DMS79 treated with DMSO at 0.1 percent for 48 hours (cell line): ENCODE results near the gene TST.
"Not testable (repeated sequence)": the region's sequence is repeated elsewhere in the genome, so short reads cannot be mapped to it uniquely, and the experiment has no call there.

ENCODE experiments used
- DNase-seq: peaks from one replicate; lab custom pipeline; 2025; lab: John Stamatoyannopoulos, UW

TST gene

DNA sequence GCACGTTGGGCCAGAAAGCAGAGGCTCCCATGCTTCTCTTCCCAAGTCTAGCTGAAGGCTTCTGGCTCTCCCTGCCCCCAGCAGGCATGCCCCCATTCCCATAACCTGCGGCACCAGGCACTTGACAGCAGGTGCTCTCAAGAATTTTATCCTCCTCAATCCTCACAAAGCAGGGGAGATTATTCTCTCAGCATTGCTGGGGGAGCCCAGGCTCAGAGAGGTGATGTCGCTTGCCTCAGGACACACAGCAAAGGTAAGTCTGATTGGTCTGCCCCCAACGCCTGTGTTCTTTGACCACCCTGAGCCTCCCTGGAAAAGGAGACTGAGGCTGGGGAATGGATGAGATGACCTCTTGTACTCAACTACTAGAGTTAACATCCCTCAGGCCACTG is 4.8 kb downstream of the TST start:
- no peak for DNase-seq

DNA sequence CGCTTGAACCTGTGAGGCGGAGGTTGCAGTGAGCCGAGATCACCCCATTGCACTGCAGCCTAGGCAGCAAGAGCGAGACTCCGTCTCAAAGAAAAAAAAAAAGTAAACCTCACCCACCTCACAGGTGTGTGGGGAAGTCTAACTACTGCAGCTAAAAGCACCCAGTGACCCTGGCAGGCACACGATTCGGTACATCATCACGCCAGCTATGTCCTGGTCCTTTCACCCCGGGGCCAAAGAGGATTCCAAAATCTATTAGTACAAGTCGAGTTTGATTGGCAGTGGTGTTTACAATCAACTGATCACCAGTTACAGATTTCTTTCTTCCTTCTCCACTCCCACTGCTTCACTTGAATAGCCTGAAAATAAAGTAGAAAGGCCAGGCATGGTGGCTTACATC is 6.3 kb downstream of the TST start:
- DNase-seq, result no peak

DNA sequence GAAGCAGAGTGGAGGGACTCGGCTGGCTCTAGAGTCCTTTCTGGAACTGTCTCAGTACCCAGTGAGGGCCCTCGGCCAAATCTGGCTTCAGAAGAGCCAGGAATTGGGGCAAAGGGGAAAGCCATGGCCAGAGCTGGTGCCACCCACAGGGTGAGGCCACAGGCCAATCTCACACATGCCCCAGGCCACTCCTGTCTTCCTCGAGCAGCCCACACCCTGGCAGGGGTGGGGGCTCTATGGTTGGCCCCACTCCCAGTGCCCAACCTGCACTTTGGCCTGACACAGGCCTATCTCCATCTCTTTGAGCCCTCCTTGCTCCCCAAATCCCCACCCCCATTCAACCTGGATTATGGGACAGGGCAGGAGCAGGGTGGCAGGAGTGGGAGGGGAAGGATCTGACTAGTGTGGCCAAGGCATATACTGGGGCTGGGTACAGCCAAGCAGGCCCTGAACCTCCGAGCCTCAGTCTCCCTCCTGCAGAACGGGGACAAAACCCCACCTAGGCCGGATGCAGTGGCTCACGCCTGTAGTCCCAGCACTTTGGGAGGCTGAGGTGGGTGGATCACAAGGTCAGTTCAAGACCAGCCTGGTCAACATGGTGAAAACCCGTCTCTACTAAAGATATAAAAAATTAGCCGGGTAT is 6.9 kb downstream of the TST start:
- DNase-seq, result no peak

DNA sequence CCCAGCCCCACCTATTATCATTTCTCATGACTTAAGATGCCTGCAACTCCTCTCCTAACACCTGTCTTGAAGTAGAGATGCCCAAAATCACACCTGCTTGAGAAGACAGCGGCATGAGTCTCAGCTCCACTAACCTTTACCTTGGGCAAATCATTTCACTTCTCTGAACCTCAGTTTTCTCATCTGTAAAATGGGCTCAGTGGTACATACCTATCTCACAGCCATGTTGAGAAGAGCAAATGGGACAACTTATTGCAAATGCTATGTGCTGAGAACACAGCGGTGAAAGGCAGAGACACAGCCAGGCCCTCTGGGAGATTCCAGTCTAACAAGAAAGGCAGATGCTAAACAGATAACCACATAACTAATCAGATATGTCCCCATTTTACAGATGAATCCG is 7.8 kb downstream of the TST start:
- no peak for DNase-seq

DNA sequence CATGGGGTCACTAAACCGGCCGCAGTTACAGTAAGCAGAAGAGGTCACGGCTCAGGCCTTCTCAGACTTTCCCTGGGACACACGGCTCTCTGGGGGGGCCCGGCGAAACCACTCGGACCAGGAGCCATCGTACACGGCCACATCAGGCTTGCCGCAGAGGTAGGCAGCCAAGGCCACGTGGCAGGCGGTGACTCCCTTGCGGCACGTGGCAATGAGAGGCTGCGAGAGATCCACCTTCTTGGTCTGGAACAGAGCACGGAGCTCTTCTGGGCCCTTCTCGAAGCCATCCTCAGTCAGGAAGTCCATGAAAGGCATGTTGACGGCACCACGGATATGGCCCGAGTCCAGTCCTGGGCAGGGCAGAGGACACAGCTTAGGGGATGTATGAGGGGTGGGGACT is 8.3 kb downstream of the TST start:
- no peak for DNase-seq

DNA sequence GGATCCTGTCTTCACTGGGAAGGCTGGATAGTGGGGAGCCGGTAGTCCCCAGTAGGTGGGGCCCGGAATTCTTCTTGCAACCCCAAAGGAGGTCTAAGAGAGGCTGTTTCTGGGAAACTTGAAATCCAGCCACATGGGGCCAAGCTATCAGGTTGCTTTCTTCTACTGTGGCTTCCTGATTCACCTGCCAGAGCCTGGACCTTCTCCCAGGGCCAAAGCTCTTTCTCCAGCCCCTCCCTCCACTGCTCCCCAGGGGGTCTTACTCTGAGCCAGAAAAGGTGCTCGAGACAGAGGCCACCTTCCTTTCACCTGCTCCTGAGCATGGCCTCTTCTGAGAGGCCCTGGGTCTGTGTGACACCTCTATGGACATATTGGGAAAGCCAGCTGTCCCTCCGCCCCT is 9.1 kb downstream of the TST start:
- DNase-seq, result no peak

DNA sequence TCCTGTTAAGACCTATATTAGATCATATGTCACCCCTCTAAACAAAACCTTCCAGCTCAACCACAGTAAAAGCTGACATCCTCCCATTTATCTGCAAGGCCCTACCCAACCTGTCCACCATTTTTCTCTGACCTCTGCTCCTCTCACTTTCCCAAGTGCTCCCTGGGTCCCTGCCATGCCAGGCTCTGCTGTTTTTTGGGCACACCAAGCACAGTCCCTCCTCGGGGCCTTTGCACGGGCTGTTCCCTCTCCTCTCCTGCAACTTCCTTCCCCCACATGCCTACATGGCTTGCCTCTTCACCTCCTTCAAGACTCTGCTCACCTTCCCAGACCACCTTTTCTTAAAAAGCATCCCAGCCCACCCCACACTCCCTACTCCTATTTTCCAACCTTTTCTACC is 9.8 kb downstream of the TST start:
- no peak for DNase-seq

DNA sequence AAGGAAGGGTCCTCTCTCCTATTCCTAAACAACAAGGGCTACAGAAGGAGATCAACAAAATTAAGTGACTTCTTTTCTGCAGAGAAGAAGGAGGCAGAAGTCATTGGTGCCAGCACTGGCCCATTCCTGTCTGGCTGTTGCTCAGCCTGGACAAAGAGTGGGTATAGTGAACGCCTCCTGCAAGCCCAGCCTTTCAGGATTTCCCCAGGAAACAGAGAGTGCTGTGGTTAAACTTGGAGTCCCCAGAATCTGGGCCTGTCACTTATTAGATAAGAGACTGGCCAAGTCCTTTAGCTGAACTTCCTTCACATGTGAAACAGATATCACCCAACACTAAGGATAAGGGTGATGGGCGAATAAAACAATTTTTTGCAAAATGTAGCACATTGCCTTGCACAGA is 10.9 kb downstream of the TST start:
- no peak for DNase-seq

DNA sequence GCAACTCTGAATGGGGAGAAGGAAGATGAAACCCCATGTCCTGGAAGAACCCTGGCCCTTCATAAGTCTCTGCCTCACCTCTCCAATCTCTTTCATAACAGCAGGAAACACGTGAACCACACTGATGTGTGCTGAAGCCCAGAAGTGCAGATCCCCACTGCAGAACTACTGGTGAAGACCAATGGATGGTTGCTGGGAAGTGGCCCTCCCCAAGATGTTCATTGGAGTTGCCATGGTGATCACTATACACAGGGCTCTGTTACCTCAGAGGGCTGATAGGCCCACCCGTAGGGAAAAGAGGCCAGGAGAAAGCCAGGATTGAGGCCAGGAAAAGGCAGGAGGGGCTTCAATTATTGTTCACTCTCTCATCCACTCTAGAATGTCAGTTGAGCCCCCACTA is 11.6 kb downstream of the TST start:
- DNase-seq, result no peak

DNA sequence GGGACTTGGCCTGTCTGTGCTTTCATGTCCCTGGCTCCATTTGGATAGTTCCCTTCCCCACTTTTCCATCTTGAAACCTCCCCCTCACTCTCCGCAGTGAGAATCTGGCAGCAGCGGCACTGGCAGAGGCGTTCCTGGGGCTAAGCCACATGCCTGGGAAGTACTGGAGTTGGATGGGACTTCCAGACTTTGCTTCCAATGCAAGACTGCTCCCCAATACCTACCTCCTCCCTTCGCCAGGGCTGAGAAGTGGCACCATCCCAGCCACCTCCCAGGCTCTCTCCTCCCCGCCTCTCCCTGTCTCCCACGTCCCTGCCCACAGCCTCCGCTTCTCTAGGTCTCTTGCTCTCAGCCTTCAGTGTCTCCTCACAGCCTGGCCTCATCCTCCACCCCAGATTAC is 16.6 kb downstream of the TST start:
- no peak for DNase-seq

DNA sequence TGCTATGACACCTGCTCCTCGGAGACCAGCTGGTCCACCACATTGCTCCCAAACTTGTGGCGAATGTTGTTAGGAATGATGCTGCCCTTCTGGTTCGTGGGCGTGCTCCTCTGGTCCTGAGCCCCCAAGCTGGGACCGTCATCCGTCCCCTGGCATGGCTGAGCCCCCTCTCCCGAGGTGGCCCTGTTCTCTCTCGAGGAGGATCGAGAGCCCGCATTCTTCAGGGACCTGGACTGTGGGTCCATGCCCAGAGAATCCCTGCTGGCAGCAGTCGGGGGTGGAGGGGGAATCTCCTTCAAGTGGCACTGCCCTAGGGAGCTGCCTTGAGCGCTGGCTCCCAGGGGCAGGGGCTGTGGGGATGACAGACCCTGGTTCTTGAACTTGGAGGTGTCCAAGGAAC is 17.4 kb downstream of the TST start:
- DNase-seq, result no peak

DNA sequence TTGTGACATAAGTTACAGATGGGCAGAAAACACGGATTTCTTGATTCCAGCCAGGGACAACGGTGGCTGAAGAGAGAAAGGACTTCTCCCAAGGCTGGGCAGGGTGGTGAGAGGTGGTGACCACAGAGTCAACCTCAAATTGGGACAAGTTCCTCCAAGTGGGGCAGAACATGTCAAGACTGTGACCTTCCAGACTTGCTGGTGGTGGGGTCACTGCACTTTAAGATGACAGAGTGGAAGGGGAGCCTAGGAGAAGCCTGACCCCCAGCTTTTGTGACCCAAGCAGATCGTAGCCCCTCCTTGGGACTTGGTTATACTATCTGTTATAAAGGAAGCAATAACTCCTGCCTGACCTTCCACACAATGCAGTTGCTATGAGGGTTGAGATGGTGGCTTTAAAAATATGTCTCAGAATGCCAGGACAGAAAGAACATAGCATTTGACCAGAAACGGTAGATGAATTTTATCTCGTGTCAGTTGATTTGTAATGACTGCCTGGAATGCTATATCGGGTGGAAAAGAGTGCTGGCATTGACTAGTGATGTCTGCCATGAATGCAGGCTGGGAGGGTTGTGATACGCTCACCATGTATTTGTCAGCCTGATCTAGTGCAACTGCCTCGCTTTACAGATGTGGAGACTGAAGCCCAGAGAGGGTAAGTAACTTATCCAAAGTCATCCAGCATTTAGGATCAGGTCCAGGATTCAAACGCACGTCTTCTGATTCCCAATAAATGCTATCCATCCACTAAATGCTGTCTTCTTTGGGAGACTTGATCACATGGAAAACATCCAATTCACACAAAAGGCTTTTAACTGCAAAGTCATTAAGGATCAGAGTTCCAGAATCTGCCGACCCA is 18.3 kb downstream of the TST start:
- DNase-seq, result no peak

DNA sequence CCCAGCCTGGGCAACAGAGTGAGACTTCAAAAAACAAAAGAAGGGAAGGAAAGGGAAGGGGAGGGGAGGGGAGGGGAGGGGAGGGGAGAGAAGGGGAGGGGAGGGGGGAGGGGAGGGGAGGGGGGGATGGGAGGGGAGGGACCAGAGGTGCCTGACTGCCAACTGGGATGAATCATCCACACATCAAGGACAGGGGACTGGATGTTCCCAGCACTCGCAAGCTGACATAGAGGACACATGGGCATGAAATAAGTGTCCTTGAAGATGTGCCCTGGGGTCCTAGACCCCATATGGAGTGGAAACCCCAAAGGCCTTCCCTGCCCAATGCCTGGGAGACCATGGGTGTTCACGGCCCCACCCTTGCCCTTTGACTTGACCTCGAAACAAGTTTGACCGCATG is 19.8 kb downstream of the TST start:
- DNase-seq, result no peak

DNA sequence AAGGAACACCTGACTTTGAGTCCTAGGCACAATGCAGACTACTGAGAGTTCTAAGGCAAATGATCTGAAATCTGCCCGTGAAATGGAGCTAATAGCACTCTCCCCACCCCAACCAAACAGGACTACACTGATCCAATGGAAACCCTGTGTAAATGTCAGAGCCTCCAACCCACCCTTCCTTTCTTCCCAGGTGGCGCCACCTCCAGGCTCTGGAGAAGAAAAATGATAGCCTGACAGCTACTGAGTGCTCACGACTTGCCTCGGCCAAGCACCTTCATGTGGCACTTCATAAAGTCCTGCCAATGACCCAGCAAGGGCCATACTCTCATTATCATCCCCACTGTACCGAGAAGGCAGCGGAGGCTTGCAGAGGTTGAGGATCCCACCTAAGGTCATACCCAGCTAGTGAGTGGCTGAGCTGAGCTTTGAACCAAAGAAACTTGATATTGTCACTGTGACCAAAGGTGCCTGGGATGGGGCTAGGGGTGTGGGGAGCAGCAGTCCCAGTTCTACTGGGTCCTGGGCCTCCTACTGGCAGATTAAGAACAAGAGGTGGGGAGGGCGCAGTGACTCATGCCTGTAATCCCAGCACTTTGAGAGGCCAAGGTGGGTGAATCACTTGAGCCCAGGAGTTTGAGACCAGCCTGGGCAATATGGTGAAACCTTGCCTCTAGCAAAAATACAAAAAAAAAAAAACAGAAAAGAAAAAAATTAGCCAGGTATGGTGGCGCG is 20.5 kb downstream of the TST start:
- DNase-seq, result no peak

DNA sequence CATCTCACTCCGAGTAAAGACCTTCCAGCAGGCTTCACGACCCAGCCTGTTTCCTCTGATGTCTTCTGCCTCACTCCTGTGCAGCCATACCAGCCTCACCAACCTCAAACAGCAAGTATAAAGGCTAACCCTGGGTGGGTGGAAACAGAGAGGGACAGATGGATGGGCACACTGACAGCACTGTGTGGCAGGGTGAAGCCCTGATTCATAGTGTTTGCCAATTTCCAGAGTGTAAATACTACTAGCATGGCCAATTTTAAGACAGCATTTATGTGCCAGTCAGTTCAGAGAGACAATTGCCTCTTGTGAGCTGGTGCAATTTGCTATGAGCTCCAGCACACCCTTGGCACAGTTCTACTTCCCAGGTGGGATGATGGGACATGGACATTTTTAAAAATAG is 21.5 kb downstream of the TST start:
- no peak for DNase-seq

DNA sequence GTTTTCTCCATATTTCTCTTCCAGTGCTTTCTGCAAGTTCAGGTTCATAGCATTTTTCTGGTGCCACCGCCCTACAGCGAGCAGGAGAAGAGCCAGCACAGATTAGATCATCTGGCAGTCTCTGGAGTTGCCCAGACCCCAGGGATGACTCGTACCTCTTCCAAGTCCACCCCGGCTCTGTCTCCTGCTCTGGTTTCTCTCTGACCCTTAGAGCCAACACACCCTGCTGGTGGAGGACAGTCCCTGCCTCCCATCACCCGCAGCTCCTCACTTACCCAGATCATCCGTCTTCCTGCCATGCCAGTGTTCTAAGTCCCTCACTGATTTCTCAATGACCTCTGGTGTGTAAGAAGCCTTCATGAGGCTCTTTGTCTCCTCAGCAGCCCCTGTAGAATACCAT is 28.0 kb downstream of the TST start:
- DNase-seq, result no peak

DNA sequence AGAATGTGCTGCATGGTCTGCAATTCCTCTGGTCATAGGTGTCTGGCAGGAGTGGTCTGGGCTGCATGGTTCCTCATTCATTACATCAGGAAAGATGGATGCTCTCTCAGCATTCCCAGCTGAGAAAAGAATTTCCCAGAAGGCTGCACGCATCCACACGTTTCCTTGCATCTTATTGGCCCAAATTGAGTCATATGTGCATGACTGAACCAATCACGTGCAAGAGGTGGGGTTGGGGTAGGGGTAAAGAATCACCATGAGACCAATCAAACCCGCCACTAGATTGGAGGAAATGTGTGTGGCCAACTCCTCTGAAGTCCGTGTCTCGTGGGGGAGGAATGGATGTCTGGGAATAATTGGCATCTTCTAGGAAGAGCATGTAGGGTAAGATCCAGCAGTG is 28.8 kb downstream of the TST start:
- DNase-seq, result no peak

DNA sequence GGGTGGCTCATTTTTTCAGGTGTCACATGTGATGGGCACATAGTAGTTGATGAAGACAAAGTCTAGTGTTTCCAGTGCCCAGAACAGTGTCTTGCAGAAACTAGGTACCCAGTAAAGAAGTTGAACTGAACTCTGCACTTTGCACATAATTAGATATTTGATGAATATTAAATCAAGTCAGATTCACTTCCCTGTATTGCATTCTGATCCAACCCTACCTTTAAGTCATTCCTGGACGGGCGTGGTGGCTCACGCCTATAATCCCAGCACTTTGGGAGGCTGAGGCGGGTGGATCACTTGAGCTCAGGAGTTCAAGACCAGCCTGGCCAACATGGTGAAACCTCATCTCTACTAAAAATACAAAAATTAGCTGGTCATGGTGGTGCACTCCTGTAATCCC is 30.2 kb downstream of the TST start:
- not testable (repeated sequence) for DNase-seq

DNA sequence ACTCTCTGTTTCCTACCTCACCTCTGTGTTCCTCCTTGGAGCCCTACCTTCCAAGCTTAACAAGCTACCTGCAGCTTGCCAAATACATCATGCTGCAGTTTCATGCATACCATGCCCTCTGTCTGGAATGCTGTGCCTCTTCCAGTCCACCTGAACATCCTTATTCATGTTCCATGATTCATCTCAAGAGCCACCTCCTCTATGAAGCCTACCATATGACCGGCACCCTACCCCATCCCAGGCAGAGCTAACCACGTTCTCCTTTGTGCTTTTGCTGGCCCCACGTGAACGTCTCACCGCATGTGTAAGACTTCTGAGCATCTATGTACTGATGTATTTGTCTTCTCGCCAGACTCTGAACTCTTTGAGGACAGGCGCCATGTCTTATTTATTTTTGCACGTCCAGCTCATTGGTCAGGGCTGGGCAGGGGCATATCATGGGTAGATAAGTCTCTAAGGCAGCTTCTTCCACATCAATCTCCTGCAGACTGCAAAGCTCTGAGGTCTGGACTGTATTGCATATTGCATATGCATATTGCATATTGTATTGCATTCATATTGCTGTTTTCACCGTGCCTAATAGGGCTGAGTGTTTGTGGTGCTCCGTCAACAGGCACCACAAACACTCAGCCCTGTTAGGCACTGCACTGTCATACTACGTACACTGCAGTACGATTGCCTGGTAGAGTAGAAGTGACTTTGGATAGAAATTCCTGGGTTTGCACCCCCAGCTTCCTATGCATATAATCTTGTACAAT is 31.0 kb downstream of the TST start:
- no peak for DNase-seq

DNA sequence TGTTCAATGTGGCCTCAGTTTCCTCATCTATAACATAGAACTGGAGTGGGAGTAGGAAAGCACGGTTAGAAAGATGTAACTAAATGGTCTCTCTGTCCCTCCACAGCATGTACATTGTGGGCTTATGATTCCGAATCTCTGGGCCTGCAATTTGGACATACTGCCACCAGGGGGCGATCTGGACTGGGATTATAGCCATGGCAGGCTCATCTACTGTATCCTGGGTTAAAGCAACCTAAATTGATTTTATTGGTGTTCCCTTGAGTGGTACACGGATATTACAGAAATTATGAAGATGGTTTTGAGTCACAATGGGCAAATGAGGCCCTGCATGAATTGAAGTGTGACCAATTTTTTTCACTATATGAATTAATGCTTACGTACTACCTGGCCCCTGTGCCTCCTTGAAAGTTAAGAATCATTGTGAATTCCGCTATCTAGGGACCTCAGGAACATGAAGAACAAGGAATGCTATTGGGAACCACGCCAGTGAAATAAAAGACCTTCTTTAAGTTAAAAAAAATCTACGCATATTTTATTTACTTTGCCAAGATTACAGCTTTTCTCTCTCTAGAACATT is 32.9 kb downstream of the TST start:
- DNase-seq, result no peak

DNA sequence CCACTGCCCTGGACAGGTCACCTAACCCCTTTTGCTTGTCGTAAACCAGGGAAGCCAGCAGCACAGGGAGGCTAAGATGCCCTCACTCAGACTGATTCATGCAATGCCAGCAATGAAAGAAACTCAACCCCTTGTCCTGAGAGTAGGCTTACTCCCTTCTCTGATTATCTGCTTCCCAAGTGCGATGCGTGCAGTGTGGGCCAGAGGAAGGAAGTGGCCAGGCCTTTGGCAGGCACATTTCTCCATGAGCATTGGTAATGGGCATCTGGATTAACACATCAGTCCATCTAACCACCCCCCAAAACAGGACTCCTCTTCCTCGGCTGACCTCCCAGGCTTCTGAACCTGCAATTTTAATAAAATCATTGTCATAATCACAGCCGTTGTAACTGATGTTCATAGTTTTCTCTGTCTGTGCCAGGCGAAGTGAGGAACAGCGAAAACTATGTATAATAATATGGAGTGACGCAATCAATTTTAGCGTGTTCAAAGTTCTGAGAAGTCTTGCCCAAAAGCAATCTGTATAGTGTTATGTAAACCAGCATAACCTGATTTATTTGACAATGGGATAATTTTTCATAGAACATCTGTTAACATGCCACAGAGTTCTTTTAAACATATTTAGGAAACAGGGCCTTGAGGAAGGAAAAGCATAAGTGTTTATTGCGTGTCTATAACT is 33.9 kb downstream of the TST start:
- DNase-seq, result no peak

DNA sequence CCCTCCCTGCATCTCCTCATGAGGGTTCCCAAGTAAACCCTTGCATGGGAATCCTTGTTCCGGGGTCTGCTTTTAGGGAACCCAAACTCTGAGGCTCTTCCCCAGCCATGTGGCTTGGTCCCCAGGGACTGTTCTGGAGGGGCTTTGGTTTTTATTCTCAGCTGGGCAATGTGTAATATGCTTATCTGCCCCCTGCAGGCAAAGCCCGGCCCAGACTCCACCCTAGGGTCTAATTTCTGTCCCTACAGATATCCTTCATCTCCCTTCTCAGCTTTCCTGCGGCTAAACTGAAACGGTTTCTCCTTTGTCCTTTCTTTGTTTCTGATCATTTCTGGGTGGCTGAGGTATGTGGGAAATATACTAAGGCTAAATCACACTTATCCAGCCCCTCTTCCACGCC is 37.1 kb downstream of the TST start:
- DNase-seq, result no peak
